GM18858 (cell line): Measurements from ENCODE around the gene TDP1.

Experiments used
- ATAC-seq: cut with Tn5 transposase; IDR thresholded peaks from one replicate; pipeline ENCODE4 v1.9.1; 2021; ENCODE audit not compliant: unreplicated experiment

Gene TDP1

DNA sequence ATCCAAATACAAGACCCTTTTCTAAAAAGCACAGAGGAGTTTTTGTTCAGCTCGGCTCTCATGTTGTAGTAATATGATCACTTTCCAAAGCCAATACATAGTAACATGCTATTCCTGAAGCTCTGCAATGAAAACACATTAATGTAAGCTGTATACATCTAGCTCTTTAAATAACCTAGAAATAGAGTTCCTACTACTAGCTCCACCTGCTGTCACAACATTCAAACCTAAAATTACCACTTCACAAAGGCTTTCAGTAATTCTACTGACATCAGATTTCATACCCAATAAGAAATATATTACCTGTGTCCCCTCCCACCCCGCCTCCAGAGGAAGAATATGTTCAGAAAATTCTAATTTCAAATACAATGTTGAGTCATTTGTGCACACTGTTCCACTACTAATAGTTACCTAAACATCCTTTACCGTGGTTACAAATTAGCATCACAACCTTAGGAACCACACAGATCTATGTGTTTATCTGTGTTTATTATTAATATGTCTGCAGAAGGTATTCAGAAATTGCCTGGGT, 19.0 kb upstream of the TDP1 start:
- ATAC-seq: no peak

DNA sequence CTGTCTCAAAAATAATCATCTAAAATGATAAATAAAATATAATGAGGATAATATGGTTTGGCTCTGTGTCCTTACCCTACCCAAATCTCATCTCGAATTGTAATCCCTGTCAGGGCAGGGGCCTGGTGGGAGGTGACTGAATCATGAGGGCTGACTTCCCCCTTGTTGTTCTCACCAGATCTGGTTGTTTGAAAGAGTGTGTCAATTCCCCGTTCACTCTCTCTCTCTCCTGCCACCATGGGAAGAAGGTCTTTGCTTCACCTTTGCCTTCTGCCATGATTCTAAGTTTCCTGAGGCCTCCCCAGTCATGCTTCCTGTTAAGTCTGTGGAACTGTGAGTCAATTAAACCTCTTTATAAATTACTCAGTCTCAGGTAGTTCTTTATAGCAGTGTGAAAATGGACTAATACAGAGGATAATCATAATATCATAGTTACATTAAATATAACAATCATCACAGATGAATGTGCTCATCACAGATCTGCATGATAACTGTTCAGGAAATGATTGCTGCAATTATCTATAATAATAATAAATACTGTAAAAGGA, 13.8 kb upstream of the TDP1 start:
- no peak for ATAC-seq

DNA sequence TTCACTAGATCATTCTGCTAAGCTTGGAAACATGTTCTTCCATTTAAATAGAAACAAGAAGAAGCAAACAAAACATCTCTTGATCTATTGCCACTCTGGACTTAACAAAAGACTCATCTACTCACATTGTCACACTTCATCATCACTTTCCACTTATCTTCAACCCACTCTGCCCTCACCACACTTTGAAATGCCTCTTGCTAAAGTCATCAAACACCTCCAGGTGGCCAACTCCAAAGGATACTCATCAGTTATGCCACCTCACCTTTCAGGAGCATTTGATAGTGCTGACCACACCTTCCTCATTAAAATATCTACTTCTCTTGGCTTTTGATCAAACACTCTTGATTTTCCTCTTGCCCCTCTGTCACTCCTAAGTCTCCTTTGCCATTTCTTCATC, 8.4 kb upstream of the TDP1 start:
- ATAC-seq: no peak

DNA sequence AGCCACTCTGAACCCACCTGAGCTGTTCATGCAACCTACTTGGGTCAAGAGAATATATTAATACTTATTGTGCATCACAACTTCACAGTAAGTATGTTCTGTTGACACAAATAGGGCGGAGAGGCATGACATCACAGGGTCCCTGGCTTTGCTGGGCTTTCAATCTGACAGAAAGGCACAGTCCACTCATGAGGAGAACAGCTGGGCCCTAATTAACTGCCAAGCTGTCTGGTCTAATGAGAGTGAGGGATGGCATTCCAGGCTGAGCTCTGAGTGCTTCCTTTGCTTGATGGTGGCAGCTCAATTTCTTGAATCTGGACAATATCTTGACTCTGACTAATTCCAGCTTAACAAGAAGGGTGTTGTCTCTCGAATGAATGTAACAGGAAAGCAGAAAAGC, 3.2 kb upstream of the TDP1 start:
- ATAC-seq: no peak

DNA sequence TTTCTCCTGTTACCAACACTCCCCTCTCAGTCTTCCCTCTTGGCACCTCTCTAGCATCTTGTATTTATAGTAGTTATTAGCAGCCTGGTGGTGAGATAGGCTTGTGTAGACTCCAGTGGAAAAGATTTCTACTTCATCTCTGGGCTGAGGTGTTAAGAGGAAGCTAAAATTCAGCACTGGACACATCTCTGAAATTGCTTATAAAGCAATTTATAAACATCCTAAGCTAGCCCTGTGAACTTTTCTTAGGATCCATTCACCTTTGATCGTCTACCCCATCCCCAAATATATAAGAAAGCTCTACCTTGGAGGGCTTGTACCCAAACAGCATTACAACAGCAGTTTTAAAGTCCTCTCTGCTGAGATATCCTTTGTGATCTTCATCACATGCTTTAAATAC, 2.1 kb upstream of the TDP1 start:
- ATAC-seq: no peak

DNA sequence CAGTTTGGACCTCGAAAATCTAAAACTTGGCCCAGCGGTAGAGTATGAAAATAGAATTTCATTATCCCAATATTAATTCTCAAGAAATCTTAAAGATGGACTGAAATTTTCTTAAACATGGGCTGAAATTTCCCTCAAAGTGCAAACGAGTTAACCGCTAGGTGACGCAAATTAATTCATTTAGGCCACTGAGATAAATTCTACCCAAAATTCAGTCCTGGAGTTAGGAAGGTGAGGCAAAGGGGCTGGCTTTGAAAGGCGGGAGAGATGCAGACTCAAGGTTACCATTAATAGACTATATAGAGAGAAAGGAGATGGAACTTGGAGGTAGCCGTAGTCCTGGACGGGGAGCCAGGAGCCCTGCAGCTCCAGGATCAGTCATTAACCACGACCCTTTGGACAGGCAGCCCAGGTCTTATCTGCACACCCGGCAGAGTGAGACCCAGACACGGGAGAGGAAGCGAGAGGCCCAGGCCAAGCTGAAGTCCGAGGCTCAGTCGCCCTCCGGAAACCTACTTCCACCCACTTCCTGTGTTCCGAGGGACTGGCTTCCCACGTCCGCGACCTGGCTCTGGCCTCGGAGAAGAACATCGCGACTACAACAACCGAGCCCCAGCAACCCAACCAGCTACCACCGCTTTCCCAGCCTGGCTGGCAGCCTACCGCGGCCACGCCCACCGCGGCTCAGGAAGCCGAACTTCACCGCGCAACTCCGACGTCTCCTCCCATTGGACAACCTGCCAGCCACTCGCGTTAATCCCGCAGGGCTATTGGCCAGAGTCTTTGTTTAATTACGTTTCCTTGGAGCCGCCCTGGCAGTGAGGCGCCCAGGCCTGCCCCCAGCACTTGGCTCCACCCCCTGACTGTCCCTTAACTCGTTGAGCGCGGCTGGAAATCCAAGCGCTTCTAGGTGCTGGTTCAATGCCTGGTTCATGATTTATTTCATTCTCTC, 1.4 kb upstream of the TDP1 start, which contains the start of gene EFCAB11:
TSS of gene EFCAB11 (minus strand) at position 661 of the 952 bp plus-strand sequence. CDS start at position 591, 70 bp downstream.
- peak; percentile 81 for ATAC-seq

DNA sequence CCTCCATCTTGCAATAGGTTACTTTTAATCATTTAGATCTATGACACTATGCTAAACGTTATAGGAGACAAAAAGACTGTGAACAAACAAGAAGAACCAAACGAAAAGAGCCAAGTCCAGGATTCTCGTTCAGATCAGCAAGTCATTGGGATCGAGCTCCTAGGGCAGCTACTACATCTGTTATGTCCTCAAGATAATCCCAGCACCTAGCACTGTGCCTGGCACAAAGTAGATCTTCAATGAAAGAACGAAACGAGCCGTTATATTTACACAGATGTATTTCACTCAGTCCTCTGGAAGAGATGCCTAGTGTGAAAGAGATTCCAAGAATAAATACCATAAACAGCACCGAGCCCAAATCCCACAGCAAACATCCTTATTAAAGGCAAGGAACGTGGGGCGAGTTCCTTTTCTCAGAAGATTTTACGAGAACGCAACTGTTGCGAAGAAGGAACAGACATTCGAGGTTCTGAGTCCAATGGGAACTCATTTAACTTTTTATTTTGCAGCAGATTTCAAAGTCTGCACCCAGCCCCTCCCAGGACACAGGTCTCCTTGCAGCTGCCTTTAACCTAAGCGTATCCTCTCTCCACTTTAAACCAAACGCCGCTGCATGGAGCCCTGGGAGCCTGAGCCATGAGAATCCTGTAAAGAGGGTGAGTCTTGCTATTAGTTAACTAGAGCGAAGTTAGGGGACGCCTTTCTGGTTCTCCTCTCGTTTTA, 544 bp upstream of the TDP1 start:
- peak; percentile 3 for ATAC-seq

DNA sequence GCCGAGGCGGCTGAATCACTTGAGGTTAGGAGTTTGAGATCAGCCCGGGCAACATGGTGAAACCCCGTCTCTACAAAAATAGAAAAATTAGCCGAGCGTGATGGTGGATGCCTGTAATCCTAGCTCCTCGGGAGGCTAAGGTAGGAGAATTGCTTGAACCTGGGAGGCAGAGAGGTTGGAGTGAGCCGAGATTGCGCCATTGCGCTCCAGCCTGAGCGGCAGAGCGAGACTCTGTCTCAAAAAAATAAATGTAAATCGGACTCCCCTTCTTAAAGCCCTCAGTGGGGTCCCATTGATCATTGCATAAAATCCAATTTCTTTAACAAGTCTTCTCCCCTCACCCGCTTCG, 908 bp downstream of the TDP1 start:
- no peak for ATAC-seq

DNA sequence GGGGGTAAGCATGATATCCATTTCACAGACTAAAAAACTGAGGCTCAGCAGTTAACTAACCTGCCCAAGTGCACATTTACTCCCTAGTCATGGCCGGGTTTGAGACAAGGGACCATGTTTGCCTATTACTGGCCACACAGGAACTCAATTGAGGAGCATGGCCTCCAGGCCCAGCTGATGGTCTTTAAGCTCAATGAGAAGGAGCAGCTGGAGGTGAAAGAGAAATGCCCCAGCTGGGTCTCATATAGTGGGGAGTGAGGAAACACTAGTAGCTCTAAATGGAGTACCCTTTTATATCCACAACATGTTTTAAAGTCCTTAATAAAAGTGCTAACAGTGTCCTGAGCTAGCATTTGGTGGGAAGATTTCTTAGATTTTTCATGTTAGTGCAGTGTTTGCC, 1.6 kb downstream of the TDP1 start:
- no peak for ATAC-seq

DNA sequence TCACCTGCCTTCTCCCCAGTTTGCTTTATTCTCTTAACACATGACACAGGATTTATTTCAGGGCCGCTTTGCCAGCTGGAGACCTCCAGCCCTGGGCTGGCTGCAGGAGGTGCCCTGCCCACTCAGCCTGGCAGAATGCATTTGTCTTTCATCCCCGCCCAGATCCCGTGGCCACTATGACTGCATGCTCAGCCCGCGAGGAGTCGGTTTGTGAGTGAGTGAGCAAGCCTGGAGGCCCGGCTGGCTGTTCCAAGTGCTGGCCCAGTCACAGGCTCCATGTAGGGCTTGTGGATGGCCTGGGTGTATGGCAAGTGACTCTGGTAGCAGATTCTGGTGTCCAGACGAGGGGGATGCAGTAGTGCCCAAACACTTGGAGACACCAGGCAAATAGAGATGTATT, 2.1 kb downstream of the TDP1 start:
- ATAC-seq: no peak

DNA sequence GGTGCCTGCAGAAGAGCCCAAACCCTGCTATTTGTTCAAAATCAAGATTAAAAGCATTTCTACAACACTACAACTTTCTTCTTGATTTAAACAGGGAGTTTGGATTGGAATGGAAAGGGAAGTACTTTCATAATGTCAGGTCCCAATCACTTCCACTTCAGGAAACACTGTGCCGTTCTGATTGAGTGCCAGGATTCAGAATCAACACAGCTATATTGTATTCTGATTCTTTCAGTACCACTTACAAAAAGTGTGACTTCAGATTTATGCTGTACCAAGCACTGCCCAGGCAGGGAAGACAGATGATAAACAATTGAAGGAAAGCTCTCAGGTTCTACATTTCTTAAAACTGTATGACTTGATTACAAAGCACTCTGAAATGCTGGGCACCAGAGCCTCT, 3.2 kb downstream of the TDP1 start:
- ATAC-seq: no peak

DNA sequence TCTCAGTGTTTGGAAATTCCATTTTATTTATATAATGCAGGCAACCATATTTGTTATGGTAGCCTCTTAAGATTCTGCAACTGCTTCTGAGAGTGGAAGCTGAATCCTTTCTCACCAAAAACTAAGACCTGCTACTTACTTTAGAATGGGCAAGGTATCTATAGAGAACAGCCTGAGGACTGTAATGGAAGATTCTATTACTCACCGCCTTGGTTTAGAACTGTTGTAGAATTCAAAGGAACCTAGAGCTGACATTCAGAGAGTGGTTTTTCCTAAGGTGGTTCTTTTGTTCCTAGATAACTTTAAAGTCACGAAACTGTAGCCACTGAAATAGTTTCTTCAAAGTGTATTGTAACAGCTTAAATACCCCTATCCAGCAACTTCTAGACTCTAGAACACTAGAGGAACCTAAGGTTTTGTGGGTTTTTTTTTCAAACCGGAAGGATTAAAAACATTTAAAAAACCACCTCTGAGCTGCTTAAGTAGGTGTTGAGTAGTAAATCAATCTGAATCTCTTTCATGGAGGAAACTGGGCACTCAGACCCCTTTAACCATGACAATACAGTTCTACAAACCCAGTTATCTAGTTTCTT, 4.2 kb downstream of the TDP1 start:
- no peak for ATAC-seq

DNA sequence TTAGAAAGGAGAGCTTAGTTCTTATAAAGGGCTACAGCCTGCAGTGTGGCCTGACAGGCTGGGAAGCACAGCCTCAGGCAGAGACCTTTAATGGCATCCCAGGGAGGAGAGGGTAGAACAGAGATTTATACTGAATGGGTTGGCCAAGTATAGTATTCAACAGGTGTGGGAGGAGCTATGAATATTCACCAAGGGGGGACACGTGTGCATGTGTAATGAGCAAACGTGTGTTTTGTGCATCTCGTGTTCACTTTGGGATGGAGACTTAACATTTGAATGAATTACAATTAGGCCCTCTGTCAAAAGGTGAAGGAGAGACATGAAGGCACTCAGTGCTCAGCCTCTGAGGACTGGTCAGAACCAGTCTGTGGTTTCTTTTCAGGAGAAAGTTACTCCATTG, 5.2 kb downstream of the TDP1 start:
- ATAC-seq: no peak

DNA sequence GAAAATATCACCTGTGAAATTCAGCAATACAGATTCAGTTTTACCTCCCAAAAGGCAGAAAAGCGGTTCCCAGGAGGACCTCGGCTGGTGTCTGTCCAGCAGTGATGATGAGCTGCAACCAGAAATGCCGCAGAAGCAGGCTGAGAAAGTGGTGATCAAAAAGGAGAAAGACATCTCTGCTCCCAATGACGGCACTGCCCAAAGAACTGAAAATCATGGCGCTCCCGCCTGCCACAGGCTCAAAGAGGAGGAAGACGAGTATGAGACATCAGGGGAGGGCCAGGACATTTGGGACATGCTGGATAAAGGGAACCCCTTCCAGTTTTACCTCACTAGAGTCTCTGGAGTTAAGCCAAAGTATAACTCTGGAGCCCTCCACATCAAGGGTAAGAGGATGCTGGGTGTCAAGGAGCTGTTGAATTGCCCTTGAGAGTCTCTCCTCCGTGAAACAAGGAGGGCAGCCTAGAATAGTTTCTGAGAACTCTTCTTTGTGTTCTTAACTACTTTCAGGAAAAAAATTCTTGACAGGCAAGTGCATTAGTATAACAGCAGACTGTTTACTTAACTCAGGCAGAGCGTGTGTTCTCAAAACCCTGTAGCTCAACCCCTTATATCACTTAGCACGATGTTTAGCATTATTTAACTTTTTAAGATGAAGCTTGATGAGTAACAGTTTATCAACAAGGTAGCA, 7.7 kb downstream of the TDP1 start:
- ATAC-seq: no peak

DNA sequence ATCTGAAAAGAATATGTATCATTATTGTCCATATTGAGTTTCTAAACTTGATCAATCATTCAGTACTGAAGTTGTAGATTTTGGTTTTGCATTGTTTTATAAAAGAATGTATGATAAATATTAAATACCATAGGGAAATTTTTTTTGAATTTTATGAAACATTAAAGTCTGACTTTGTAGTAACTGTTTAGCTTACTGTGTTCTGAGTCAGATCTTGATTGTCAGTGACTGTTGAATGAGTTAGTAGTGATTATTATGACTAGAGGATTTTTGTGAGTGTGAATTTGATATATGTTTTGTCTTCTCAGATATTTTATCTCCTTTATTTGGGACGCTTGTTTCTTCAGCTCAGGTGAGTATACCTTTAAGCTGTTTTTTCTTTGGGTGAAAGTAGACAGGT, 10.1 kb downstream of the TDP1 start:
- ATAC-seq: no peak

DNA sequence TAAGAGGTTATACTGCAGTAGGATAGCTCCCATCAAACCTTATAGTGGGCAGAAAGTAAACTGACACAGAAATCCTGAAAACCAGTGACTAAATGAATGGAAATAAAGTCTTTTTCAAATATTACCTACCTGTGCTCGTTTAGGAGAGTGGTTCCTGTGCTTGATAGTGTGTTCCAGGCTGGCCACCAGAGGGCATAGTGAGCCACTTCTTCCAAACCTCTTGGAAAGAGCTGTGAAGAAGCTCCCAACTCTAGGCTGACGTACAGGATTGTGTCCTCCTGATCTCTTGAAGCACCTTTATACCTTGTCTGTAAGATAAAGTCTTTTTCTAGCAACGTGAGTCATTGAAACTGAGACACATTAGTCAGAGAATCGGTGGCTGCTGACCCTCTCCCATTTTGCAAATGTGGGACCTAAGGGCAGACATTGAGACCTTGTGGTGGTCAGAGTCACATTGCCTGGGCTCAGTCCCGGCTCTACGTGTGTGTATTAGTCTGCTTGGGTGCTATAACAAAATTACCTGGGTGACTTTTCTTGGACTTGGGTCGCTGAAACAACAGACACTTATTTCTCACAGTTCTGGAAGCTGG, 17.6 kb downstream of the TDP1 start:
- ATAC-seq: peak; percentile 47

DNA sequence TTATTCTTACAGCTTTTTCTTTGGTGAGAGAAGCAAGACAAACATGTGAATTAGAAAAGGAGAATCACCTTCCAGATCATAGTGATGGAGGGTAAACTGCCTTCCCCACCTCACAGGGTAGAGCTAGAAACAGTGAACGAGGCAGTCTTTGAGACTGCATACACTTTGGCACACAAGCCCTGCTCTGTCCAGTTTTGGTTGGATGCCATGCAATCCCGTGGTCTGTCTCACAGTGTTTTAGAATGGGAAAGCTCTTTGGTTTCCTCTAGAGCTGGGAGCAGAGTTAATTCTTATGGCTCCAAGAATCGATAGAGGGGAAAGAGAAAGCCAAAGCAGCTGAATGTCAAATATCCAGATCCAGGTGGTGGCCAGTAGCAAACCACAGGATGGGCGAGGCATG, 21.9 kb downstream of the TDP1 start:
- no peak for ATAC-seq

DNA sequence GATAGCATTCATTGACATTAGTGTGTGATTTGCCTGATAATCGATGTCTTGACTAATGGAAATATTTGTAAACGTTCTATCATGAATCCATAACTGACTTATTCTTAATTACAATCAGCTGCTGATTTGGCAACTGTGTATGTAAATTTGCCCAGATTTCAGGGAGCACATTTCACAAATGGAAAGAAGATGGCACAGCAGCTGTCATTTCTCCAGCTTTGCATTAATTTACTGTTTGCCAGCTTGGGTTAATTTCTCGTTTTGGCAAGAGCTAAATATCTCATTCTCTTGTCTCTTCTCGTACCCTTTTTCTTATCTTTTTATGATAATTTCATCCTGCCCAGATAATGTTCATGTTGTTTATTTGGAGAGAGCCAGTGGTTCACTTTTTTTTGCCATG, 22.9 kb downstream of the TDP1 start:
- no peak for ATAC-seq

DNA sequence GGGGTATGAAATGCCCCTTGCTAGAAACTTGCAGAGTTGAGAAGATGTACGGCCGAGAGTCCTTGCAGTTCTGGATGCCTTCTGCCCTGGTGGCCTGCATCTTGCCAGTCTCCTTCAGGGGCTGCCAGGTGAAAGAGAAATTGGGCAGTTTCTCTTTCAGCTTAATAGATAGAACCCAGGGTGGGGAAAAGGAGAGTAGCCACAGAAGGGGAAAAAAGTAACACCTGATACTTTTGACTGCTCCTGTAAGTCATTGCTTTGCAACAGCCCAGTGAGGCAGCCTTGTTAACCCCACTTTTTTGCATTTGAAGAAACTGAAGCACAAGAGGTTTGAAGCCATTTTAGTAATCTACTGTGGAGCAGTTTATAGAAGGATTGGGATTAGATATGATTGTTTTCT, 27.6 kb downstream of the TDP1 start:
- no peak for ATAC-seq

DNA sequence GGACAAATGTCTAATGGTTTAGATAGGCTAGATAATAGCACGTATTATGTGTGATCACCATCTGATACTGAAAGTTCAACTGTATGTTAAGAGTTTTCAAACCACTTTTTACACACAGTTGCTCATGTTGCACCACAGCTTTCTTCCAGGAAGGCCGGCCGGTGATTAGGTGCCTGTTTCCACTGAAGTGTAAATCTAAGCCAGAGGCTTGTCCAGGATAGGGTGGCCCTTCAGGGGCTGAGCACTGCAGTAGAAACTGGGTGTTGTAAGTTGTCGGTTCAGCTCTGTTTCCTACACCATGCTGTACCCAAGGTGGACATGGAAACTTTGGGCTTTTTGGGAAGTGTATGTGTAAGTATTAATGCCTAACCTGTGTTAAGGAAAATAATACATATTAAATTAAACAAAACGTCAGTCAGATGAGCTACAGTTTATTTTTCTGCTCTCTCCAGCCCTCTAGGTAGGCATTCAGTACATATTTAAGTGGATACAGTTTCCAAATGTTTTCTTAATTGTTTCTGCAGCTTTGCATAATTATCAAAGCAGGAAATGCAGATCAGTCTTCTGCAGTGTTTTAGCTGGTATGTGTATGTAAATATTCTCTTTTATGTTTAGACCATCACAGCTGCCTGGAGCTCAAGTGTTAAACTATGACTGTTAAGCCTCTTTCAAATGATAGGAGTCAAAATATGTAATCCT, 30.9 kb downstream of the TDP1 start:
- ATAC-seq: no peak
